HG02852 (cell line): ENCODE results near the gene RNF144A.
"Not testable (repeated sequence)": the region's sequence is repeated elsewhere in the genome, so short reads cannot be mapped to it uniquely, and the experiment has no call there.

Source experiments
- ATAC-seq: cut with Tn5 transposase; IDR thresholded peaks from one replicate; pipeline ENCODE4 v1.9.1; 2021; ENCODE audit warnings: mild to moderate bottlenecking, moderate library complexity; ENCODE audit not compliant: unreplicated experiment

Gene RNF144A

GRCh38 chr2:6927186-6927585, 10.0 kb downstream of the RNF144A start:
- no peak for ATAC-seq

GRCh38 chr2:6927753-6928152, 10.5 kb downstream of the RNF144A start:
- ATAC-seq: no peak

GRCh38 chr2:6928452-6928851, 11.2 kb downstream of the RNF144A start:
- no peak for ATAC-seq

GRCh38 chr2:6929196-6929819, 12.1 kb downstream of the RNF144A start:
- ATAC-seq: no peak

- ATAC-seq: no peak
These were observed 13.9 kb downstream of the RNF144A start for GRCh38 chr2:6930923-6931647.

- ATAC-seq: no peak
These were observed 14.5 kb downstream of the RNF144A start for GRCh38 chr2:6931753-6932152.

- ATAC-seq: no peak
These were observed 15.0 kb downstream of the RNF144A start for GRCh38 chr2:6932206-6932605.

- no peak for ATAC-seq
These were observed 15.6 kb downstream of the RNF144A start for GRCh38 chr2:6932828-6933227.

GRCh38 chr2:6933911-6934310, 16.7 kb downstream of the RNF144A start:
- ATAC-seq: no peak

- no peak for ATAC-seq
These were observed 17.1 kb downstream of the RNF144A start for GRCh38 chr2:6934345-6934744.

GRCh38 chr2:6934758-6935651, 17.8 kb downstream of the RNF144A start:
- ATAC-seq: no peak

- ATAC-seq: not testable (repeated sequence)
These were observed 18.4 kb downstream of the RNF144A start for GRCh38 chr2:6935652-6936020.

- no peak for ATAC-seq
These were observed 19.9 kb downstream of the RNF144A start for GRCh38 chr2:6937157-6937556.

- ATAC-seq: no peak
These were observed 20.4 kb downstream of the RNF144A start for GRCh38 chr2:6937582-6937981.

GRCh38 chr2:6939071-6939470, 21.9 kb downstream of the RNF144A start:
- no peak for ATAC-seq

- ATAC-seq: no peak
These were observed 23.6 kb downstream of the RNF144A start for GRCh38 chr2:6940820-6941219.

- ATAC-seq: no peak
These were observed 24.3 kb downstream of the RNF144A start for GRCh38 chr2:6941299-6942046.

- no peak for ATAC-seq
These were observed 25.6 kb downstream of the RNF144A start for GRCh38 chr2:6942848-6943247.

- no peak for ATAC-seq
These were observed 26.3 kb downstream of the RNF144A start for GRCh38 chr2:6943523-6943922.

- no peak for ATAC-seq
These were observed 26.8 kb downstream of the RNF144A start for GRCh38 chr2:6943971-6944370.

- ATAC-seq: no peak
These were observed 27.3 kb downstream of the RNF144A start for GRCh38 chr2:6944555-6944954.
